ENCODE results near the gene SGMS1.

The SGMS1 gene

GRCh38 chr10:50392966-50393718 is 230.6 kb downstream of the SGMS1 start:
- no peak for DNase-seq (ENCODE audit: low read depth)
- H3K4me3 ChIP-seq (ENCODE audit: low read length): no peak overlapping the region
- TF ChIP-seq CTCF (IDR thresholded peaks at IDR 0.05; ENCODE audit: insufficient read depth, low read depth, low read length, missing control alignments): no peak

- no peak for TF ChIP-seq CTCF (IDR thresholded peaks at IDR 0.05; ENCODE audit: insufficient read depth, low read depth, low read length, missing control alignments)
- no peak for DNase-seq (ENCODE audit: low read depth)
- H3K4me3 ChIP-seq (ENCODE audit: low read length): no peak overlapping the region
Measured at GRCh38 chr10:50392426-50392825, 231.3 kb downstream of the SGMS1 start.

- H3K4me3 ChIP-seq (ENCODE audit: low read length): no peak overlapping the region
- DNase-seq (ENCODE audit: low read depth): no peak
- no peak for TF ChIP-seq CTCF (IDR thresholded peaks at IDR 0.05; ENCODE audit: insufficient read depth, low read depth, low read length, missing control alignments)
Measured at GRCh38 chr10:50390302-50390701, 233.5 kb downstream of the SGMS1 start.

- no peak for TF ChIP-seq CTCF (IDR thresholded peaks at IDR 0.05; ENCODE audit: insufficient read depth, low read depth, low read length, missing control alignments)
- no peak overlapping the region for H3K4me3 ChIP-seq (ENCODE audit: low read length)
- no peak for DNase-seq (ENCODE audit: low read depth)
Measured at GRCh38 chr10:50388181-50388580, 235.6 kb downstream of the SGMS1 start.

- no peak overlapping the region for H3K4me3 ChIP-seq (ENCODE audit: low read length)
- no peak for DNase-seq (ENCODE audit: low read depth)
- TF ChIP-seq CTCF (IDR thresholded peaks at IDR 0.05; ENCODE audit: insufficient read depth, low read depth, low read length, missing control alignments): no peak
Measured at GRCh38 chr10:50387732-50388073, 236.1 kb downstream of the SGMS1 start.

GRCh38 chr10:50387007-50387731 is 236.6 kb downstream of the SGMS1 start:
- DNase-seq (ENCODE audit: low read depth): no peak
- TF ChIP-seq CTCF (IDR thresholded peaks at IDR 0.05; ENCODE audit: insufficient read depth, low read depth, low read length, missing control alignments): no peak
- H3K4me3 ChIP-seq (ENCODE audit: low read length): no peak overlapping the region

Data from epithelial cell of esophagus (primary cell).